Activated naive CD8-positive, alpha-beta T cell treated with anti-CD3 and anti-CD28 coated beads, Interleukin-2, amount 10 ng/mL, durations not matched to agents 7 days and 5 days (primary cell): ENCODE measurements around the gene NCBP3. TPM values are rescaled to one million over a fixed set of nuclear protein-coding genes. Genes with fewer than 3 reads are reported as not detected.
"Not testable (repeated sequence)": the region's sequence is repeated elsewhere in the genome, so short reads cannot be mapped to it uniquely, and the experiment has no call there.

Experiments used
- ATAC-seq: fragments of 150-1000 bp; cut with Tn5 transposase; one replicate; pipeline ENCODE4 v1.10.0; 2021; ENCODE audit warnings: low read depth, moderate library complexity
- POLR2A ChIA-PET: fragments of 350-600 bp; sonication (Branson Sonifier 250); formaldehyde crosslinking; loops from one replicate; lab custom pipeline; 2021; ENCODE audit warnings: antibody characterized with exemption; lab: Charles Lee
- DNase-seq: peaks from one replicate; pipeline ENCODE4 v3.0.0; 2021
- H3K27ac Mint-ChIP-seq: one replicate; pipeline ENCODE4 v1.8.0; 2022; ENCODE audit warnings: mild to moderate bottlenecking, mixed read lengths
- H3K27me3 Mint-ChIP-seq: one replicate; pipeline ENCODE4 v1.8.0; 2022; ENCODE audit warnings: mild to moderate bottlenecking, moderate library complexity, mixed read lengths
- H3K36me3 Mint-ChIP-seq: one replicate; pipeline ENCODE4 v1.8.0; 2021; ENCODE audit warnings: mild to moderate bottlenecking, mixed read lengths
- H3K4me1 Mint-ChIP-seq: one replicate; pipeline ENCODE4 v1.8.0; 2021; ENCODE audit warnings: mixed read lengths
- H3K4me3 Mint-ChIP-seq: one replicate; pipeline ENCODE4 v1.8.0; 2022; ENCODE audit warnings: mild to moderate bottlenecking, moderate library complexity, mixed read lengths
- H3K9me3 Mint-ChIP-seq: one replicate; pipeline ENCODE4 v1.8.0; 2021; ENCODE audit warnings: mixed read lengths
- total RNA-seq, 2 experiments: library from RNA; stranded (reverse); gene quantifications; one replicate each; pipeline ENCODE4 v1.2.3, GENCODE V29; 2021

NCBP3 gene
- total RNA-seq, 2 experiments from 2014 or later: 48.3 to 53.1 TPM

DNA sequence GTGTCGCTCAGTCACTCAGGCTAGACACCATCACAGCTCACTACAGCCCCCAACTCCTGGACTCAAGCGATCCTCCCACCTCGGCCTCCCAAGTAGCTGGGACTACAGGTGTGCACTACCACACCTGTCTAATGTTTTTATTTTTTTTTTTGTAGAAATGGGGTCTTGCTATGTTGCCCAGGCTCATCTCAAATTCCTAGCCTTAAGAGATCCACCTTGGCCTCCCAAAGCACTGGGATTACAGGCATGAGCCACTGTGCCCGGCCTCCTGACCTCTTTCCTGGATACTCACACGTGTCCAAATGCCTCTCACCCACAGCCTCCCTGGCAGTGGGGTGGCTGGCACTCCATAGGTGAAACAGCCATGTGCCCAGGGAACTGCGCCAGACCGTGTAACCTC is 29.3 kb upstream of the NCBP3 start:
- Mint-ChIP-seq H3K27ac (no peak overlapping the region), H3K9me3 (no peaks in the 10 kb centered on the region), H3K36me3 (peaks cover 6% of the 10 kb centered on the region), H3K27me3 (no peaks in the 10 kb centered on the region), H3K4me3 (no peak overlapping the region), H3K4me1 (peaks cover 4% of the 10 kb centered on the region)
- POLR2A ChIA-PET: no interaction called here
- ATAC-seq (no peak), DNase-seq (no peak)

DNA sequence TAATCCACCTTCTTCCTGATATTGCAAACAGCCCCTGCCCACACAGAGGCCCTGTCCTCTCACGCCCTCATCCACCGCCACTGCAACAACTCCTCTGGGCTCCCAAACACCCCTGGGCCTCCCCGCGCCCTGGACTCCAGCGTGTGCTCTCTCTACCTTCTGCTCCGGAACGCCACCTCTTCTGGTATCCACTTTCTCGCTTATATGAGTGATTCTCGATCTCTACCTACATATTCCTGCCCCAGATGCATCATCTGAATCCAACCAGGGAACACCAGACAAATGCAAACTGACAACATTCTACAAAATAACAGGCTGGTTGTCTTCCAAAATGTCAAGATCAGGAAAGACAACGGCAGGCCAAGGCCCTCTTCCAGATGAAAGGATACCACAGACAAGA is 27.8 kb upstream of the NCBP3 start:
- H3K36me3 Mint-ChIP-seq: peaks cover 6% of the 10 kb centered on the region
- no peak overlapping the region for H3K27ac Mint-ChIP-seq
- H3K4me3 Mint-ChIP-seq: no peak overlapping the region
- H3K27me3 Mint-ChIP-seq: no peaks in the 10 kb centered on the region
- peaks cover 4% of the 10 kb centered on the region for H3K4me1 Mint-ChIP-seq
- ATAC-seq: no peak
- no peak for DNase-seq
- POLR2A ChIA-PET: no interaction called here
- H3K9me3 Mint-ChIP-seq: no peaks in the 10 kb centered on the region

DNA sequence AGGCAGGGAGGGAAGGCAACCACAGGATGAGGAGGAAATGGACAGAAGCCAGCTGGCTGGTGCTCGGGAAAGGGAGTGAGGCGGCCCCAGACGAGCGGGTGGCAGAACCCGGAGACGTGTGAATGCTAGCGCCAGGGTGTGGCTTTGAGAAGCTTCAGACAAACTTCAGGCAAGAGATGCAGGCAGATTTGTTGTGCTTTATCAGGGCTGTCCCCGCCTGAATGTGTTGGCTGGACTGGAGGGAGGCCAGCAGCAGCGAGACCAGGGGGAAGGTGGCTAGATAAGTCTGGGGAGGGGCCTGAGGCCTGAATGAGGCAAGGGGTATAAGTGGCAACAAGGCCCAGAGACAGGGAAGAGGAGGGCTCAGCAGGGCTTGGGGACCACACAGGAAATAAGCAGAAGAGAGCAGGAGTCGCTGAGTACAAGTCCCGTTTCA is 24.8 kb upstream of the NCBP3 start:
- Mint-ChIP-seq H3K9me3 (no peaks in the 10 kb centered on the region), H3K36me3 (peaks cover 6% of the 10 kb centered on the region), H3K4me1 (peaks cover 4% of the 10 kb centered on the region), H3K4me3 (peak overlapping the region; percentile 22), H3K27me3 (no peaks in the 10 kb centered on the region), H3K27ac (peak overlapping the region; percentile 75)
- POLR2A ChIA-PET: no interaction called here
- ATAC-seq: peak; percentile 52
- DNase-seq: no peak

GRCh38 chr17:3867606-3868005 is 21.6 kb upstream of the NCBP3 start:
- POLR2A ChIA-PET: no interaction called here
- no peak for ATAC-seq
- Mint-ChIP-seq H3K4me1 (peaks cover 4% of the 10 kb centered on the region), H3K27me3 (no peaks in the 10 kb centered on the region), H3K4me3 (no peak overlapping the region), H3K27ac (no peak overlapping the region), H3K9me3 (no peaks in the 10 kb centered on the region), H3K36me3 (peaks cover 1% of the 10 kb centered on the region)
- no peak for DNase-seq

- Mint-ChIP-seq H3K27me3 (no peaks in the 10 kb centered on the region), H3K4me3 (no peak overlapping the region), H3K9me3 (no peaks in the 10 kb centered on the region), H3K36me3 (peaks cover 1% of the 10 kb centered on the region), H3K27ac (peak overlapping the region; percentile 18), H3K4me1 (peaks cover 4% of the 10 kb centered on the region)
- POLR2A ChIA-PET: no interaction called here
- no peak for DNase-seq
- ATAC-seq: no peak
Measured at GRCh38 chr17:3867106-3867505, 21.1 kb upstream of the NCBP3 start.

DNA sequence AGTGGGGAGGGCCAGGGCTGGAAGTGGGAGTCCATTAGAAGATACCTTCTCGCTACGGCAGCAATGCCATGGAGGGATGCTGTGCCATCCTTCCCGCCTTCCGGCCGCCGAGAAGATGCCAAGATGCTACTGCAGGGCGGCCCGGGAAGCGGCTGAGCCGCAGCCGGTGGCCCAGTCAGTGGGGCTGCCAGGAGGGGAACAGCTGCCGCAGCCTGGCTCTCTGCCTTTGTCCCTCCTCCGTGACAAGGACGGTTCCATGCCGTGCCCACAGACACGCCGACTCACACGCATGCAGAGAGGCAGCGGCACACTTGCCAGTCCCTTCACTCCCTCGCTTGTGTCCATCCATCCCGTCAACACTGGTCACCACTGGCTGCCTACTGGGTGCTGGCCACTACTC is 20.2 kb upstream of the NCBP3 start:
- H3K27me3 Mint-ChIP-seq: no peaks in the 10 kb centered on the region
- H3K4me3 Mint-ChIP-seq: no peak overlapping the region
- DNase-seq (no peak), ATAC-seq (no peak)
- peaks cover 1% of the 10 kb centered on the region for H3K36me3 Mint-ChIP-seq
- no peak overlapping the region for H3K27ac Mint-ChIP-seq
- POLR2A ChIA-PET: interaction anchor here (0.6 kb wide), 1 partner anchor 46 kb away, joined by 3 read pairs; no protein-coding TSS in a partner anchor
- no peaks in the 10 kb centered on the region for H3K9me3 Mint-ChIP-seq
- peaks cover 4% of the 10 kb centered on the region for H3K4me1 Mint-ChIP-seq

GRCh38 chr17:3865176-3865575 is 19.1 kb upstream of the NCBP3 start:
- no peaks in the 10 kb centered on the region for H3K36me3 Mint-ChIP-seq
- no peaks in the 10 kb centered on the region for H3K27me3 Mint-ChIP-seq
- H3K9me3 Mint-ChIP-seq: no peaks in the 10 kb centered on the region
- no peak for ATAC-seq
- no peak for DNase-seq
- H3K4me1 Mint-ChIP-seq: no peaks in the 10 kb centered on the region
- POLR2A ChIA-PET: no interaction called here
- no peak overlapping the region for H3K27ac Mint-ChIP-seq
- H3K4me3 Mint-ChIP-seq: no peak overlapping the region

DNA sequence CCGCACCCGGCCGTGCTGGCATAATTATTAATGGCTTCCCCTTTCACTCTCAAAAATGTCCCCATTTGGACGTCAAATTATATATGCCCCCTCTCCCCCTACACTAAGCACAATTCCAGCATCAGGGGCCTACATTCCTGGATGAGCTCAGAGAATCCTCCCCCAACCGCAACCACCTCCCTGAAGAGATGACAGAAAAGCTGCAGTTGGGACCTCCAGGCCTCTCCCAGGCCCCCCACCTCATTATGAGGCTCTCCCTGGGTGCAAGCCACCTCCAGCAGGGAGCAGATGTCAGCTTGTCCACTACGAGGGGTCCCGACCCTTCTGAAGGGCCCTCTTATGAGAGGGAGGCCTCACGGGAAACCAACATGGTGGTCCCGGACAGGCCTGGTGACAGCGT is 18.5 kb upstream of the NCBP3 start:
- POLR2A ChIA-PET: no interaction called here
- H3K27me3 Mint-ChIP-seq: no peaks in the 10 kb centered on the region
- H3K27ac Mint-ChIP-seq: no peak overlapping the region
- H3K4me3 Mint-ChIP-seq: no peak overlapping the region
- ATAC-seq (no peak), DNase-seq (no peak)
- H3K9me3 Mint-ChIP-seq: no peaks in the 10 kb centered on the region
- H3K36me3 Mint-ChIP-seq: no peaks in the 10 kb centered on the region
- no peaks in the 10 kb centered on the region for H3K4me1 Mint-ChIP-seq

- ATAC-seq (no peak), DNase-seq (no peak)
- H3K9me3 Mint-ChIP-seq: no peaks in the 10 kb centered on the region
- H3K4me1 Mint-ChIP-seq: no peaks in the 10 kb centered on the region
- no peak overlapping the region for H3K27ac Mint-ChIP-seq
- no peaks in the 10 kb centered on the region for H3K27me3 Mint-ChIP-seq
- POLR2A ChIA-PET: interaction anchor here (1.2 kb wide), 1 partner anchor 16 kb away, joined by 3 read pairs; the partner anchor contains the start of gene NCBP3
- no peaks in the 10 kb centered on the region for H3K36me3 Mint-ChIP-seq
- no peak overlapping the region for H3K4me3 Mint-ChIP-seq
Measured at GRCh38 chr17:3861761-3862681, 16.0 kb upstream of the NCBP3 start.

DNA sequence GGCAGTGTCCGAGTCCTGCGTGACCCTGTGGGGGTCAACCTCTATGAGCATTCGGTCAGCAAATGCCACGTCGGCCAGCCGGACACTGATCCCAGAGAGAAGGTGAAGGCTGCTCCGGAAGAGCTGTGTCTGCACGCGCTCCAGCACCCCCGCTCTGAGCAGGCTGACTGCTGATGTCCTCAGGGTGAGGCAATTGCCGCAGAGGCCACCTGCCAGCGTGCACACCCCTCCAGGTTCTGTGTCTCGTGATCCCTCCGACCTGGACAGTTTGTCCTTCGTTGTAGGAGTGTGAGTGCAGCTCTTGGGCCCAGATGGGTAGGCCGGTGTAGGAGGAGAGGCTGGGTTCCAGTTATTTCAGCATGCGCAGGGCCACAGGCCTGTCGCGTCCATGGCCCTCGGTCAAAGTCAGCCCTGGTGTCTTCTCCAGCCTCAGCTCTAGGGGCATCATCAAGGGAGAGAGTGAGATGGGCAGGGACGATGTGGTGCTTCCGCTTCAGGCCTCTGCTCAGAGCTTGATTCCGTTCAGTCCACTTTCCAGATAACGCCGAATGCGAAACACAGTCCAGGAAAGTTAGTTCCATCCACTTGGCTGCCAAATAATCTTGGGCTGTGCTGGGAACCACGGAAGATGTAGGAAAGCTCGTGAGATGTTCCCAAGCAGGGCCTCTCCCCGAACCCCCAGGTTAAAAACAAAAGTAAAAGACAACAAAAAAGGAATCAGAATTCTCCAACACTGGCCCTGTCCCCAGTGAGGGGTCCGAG is 15.1 kb upstream of the NCBP3 start:
- ATAC-seq (no peak), DNase-seq (no peak)
- POLR2A ChIA-PET: interaction anchor here (1.2 kb wide), 1 partner anchor 15 kb away, joined by 3 read pairs; the partner anchor contains the start of gene NCBP3
- H3K4me1 Mint-ChIP-seq: no peaks in the 10 kb centered on the region
- H3K27me3 Mint-ChIP-seq: no peaks in the 10 kb centered on the region
- no peaks in the 10 kb centered on the region for H3K9me3 Mint-ChIP-seq
- no peak overlapping the region for H3K4me3 Mint-ChIP-seq
- no peaks in the 10 kb centered on the region for H3K36me3 Mint-ChIP-seq
- no peak overlapping the region for H3K27ac Mint-ChIP-seq

DNA sequence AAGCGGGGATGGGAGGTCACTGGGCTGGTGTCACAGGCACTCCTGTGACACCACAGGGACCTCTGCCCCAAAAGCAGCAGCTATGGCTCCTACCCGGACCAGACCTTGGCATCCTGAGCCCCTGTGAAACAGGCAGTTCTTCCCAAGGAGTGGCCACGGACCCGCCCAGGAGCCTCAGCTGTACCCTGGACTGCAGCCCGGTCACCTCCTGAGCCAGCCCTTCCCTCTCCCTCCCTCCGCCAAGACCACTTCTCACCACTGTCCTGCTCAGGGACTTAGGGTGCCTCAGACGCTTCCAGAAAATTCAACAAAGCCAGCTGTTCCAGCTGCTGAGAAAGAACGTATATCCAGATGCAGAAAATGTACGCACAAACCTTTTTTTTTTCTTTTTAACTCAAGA is 13.9 kb upstream of the NCBP3 start:
- DNase-seq: no peak
- H3K27ac Mint-ChIP-seq: no peak overlapping the region
- no peaks in the 10 kb centered on the region for H3K4me1 Mint-ChIP-seq
- no peaks in the 10 kb centered on the region for H3K27me3 Mint-ChIP-seq
- H3K4me3 Mint-ChIP-seq: no peak overlapping the region
- H3K9me3 Mint-ChIP-seq: no peaks in the 10 kb centered on the region
- no peaks in the 10 kb centered on the region for H3K36me3 Mint-ChIP-seq
- POLR2A ChIA-PET: no interaction called here
- no peak for ATAC-seq

DNA sequence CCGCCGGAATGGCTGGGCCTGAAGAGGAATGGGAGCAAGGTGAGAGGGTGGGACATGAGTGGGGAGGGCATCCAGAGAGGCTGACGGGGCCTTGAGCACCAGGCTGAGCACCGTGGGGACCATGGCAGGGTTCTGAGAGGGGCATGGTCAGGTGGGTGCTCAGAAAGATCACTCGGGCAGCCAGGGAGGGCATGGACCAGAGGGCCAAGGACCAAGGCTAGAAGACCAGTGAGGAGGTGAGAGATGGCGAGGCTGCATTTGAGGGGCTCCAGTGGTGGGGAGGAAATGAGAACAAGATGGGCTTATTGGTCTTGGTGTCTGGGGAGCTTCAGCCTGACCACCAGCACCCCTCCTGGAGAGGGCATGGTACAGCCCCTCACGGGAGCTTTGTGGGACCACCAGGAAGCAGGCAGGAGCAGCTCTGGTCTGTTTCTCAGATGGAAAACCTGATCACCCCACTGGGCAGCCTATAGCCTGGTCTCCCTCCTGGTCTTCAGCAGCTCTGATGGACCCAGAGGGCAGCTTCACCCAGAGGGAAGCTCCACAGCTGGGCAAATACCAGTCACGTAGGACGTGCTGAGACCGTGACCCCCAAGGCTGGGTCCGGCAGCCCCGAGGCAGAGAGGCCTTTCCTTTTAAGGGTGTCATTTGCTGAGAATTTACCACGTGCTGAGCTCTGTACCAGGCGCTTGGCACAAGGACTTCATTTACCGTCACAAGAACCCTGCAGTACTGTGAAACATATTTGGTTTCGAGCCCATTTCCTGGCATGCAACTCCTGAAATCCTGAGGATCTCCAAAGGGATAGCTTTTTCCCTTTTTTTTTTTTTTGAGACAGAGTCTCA is 11.4 kb upstream of the NCBP3 start:
- ATAC-seq (no peak), DNase-seq (no peak)
- Mint-ChIP-seq H3K27me3 (no peaks in the 10 kb centered on the region), H3K9me3 (no peaks in the 10 kb centered on the region), H3K4me3 (no peak overlapping the region), H3K4me1 (no peaks in the 10 kb centered on the region), H3K36me3 (no peaks in the 10 kb centered on the region), H3K27ac (no peak overlapping the region)
- POLR2A ChIA-PET: interaction anchor here (1.4 to 1.7 kb wide), 2 partner anchors 11 to 12 kb away, joined by 3 to 7 read pairs; partner anchors contain the start of gene NCBP3

DNA sequence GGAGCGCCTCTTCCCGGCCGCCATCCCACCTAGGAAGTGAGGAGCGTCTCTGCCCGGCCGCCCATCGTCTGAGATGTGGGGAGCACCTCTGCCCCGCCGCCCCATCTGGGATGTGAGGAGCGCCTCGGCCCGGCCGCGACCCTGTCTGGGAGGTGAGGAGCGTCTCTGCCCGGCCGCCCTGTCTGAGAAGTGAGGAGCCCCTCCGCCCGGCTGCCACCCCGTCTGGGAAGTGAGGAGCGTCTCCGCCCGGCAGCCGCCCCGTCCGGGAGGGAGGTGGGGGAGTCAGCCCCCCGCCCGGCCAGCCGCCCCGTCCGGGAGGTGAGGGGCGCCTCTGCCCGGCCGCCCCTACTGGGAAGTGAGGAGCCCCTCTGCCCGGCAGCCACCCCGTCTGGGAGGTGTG is 8.2 kb upstream of the NCBP3 start:
- ATAC-seq, H3K4me1 Mint-ChIP-seq, POLR2A ChIA-PET, H3K9me3 Mint-ChIP-seq, H3K27ac Mint-ChIP-seq, DNase-seq, H3K36me3 Mint-ChIP-seq, H3K4me3 Mint-ChIP-seq: not testable (repeated sequence)
- H3K27me3 Mint-ChIP-seq: peaks cover 10% of the 10 kb centered on the region
